ENCODE measurements around the gene CMTM4.

CMTM4 gene

GRCh38 chr16:66695471-66695934 is 1.0 kb downstream of the CMTM4 start:
- TF ChIP-seq OSR1 (CRISPR knock-in tag; IDR thresholded peaks at IDR 0.05) (no peak), PATZ1 (CRISPR knock-in tag; IDR thresholded peaks at IDR 0.05; ENCODE audit: borderline replicate concordance) (no peak), TSHZ2 (CRISPR knock-in tag; IDR thresholded peaks at IDR 0.05) (no peak), ZC3H10 (CRISPR knock-in tag; IDR thresholded peaks at IDR 0.05) (no peak), GLIS3 (CRISPR knock-in tag; IDR thresholded peaks at IDR 0.05) (no peak), ARNTL (CRISPR knock-in tag; IDR thresholded peaks at IDR 0.05; ENCODE audit: borderline replicate concordance, low read depth) (no peak), SNAI2 (CRISPR knock-in tag; IDR thresholded peaks at IDR 0.05) (no peak), ZFP30 (CRISPR knock-in tag; IDR thresholded peaks at IDR 0.05) (no peak), CSRNP3 (CRISPR knock-in tag; IDR thresholded peaks at IDR 0.05) (no peak), ZNF8 (CRISPR knock-in tag; IDR thresholded peaks at IDR 0.05) (no peak), CSDC2 (CRISPR knock-in tag; IDR thresholded peaks at IDR 0.05) (no peak), ZFP3 (CRISPR knock-in tag; IDR thresholded peaks at IDR 0.05) (no peak), ZNF565 (CRISPR knock-in tag; conservative IDR thresholded peaks at IDR 0.05; ENCODE audit: low read depth) (no peak), POU6F1 (CRISPR knock-in tag; IDR thresholded peaks at IDR 0.05; ENCODE audit: borderline replicate concordance, low read depth) (no peak), ISL1 (CRISPR knock-in tag; IDR thresholded peaks at IDR 0.05) (no peak), ESRRG (CRISPR knock-in tag; IDR thresholded peaks at IDR 0.05) (no peak), TCF4 (CRISPR knock-in tag; IDR thresholded peaks at IDR 0.05; ENCODE audit: borderline replicate concordance) (no peak)
- ATAC-seq, result peak; percentile 9; the same call in 2 of the 3 replicates

GRCh38 chr16:66693149-66693548 is 3.4 kb downstream of the CMTM4 start:
- ATAC-seq, result no peak
- TF ChIP-seq ZFP30 (CRISPR knock-in tag; IDR thresholded peaks at IDR 0.05), result no peak
- no peak for TF ChIP-seq ZNF8 (CRISPR knock-in tag; IDR thresholded peaks at IDR 0.05)
- TF ChIP-seq GLIS3 (CRISPR knock-in tag; IDR thresholded peaks at IDR 0.05), result no peak
- TF ChIP-seq ZFP3 (CRISPR knock-in tag; IDR thresholded peaks at IDR 0.05), result no peak
- no peak for TF ChIP-seq RARB (CRISPR knock-in tag; IDR thresholded peaks at IDR 0.05)
- TF ChIP-seq PPARA (CRISPR knock-in tag; IDR thresholded peaks at IDR 0.05; ENCODE audit: borderline replicate concordance), result no peak
- TF ChIP-seq BACH2 (CRISPR knock-in tag; IDR thresholded peaks at IDR 0.05; ENCODE audit: borderline replicate concordance), result no peak
- TF ChIP-seq CSRNP3 (CRISPR knock-in tag; IDR thresholded peaks at IDR 0.05), result no peak
- no peak for TF ChIP-seq ESRRG (CRISPR knock-in tag; IDR thresholded peaks at IDR 0.05)
- TF ChIP-seq OSR1 (CRISPR knock-in tag; IDR thresholded peaks at IDR 0.05), result no peak
- TF ChIP-seq TOX (CRISPR knock-in tag; IDR thresholded peaks at IDR 0.05; ENCODE audit: borderline replicate concordance), result no peak
- no peak for TF ChIP-seq ZC3H10 (CRISPR knock-in tag; IDR thresholded peaks at IDR 0.05)
- TF ChIP-seq PATZ1 (CRISPR knock-in tag; IDR thresholded peaks at IDR 0.05; ENCODE audit: borderline replicate concordance), result no peak
- no peak for TF ChIP-seq TCF4 (CRISPR knock-in tag; IDR thresholded peaks at IDR 0.05; ENCODE audit: borderline replicate concordance)
- TF ChIP-seq TSHZ2 (CRISPR knock-in tag; IDR thresholded peaks at IDR 0.05), result no peak
- no peak for TF ChIP-seq SNAI2 (CRISPR knock-in tag; IDR thresholded peaks at IDR 0.05)
- no peak for TF ChIP-seq CSDC2 (CRISPR knock-in tag; IDR thresholded peaks at IDR 0.05)
- TF ChIP-seq ZNF70 (CRISPR knock-in tag; IDR thresholded peaks at IDR 0.05), result no peak
- TF ChIP-seq POU6F1 (CRISPR knock-in tag; IDR thresholded peaks at IDR 0.05; ENCODE audit: borderline replicate concordance, low read depth), result no peak
